Measurements from ENCODE around the gene TM7SF2.
A peak's percentile ranks its signal among the peaks of the same experiment; 100 is the strongest.

Gene TM7SF2

DNA sequence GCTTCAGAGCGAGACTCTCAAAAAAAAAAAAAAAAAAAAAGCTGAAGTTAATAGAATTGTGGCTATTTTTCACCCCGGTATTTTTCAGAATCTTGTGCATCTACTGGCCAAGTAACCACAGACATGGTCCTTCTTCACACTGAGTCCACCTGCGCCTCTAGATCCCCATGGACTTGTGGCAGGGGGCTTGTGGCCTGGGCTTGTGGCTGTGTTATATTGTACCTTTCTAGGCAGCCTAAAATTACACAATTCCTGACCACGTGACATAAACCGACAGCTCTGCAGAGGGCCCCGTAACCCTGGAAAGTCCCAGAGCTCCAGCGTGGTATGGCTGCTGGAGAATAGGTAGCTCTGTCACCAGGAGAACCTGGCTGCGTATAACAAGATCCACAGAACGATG lies 42.5 kb upstream of the TM7SF2 start:
- Histone ChIP-seq H3K27me3 (ENCODE audit: insufficient read depth, insufficient read length) (no peaks in the 10 kb centered on the region), H3K9me3 (ENCODE audit: insufficient read depth, low read length) (no peaks in the 10 kb centered on the region), H3K4me1 (ENCODE audit: insufficient read depth, insufficient read length) (peaks cover 13% of the 10 kb centered on the region), H3K9ac (ENCODE audit: insufficient read length, low read depth) (no peak overlapping the region), H3K36me3 (ENCODE audit: insufficient read depth, insufficient read length, low read length) (no peaks in the 10 kb centered on the region), H3K4me3 (ENCODE audit: insufficient read length, low read depth) (no peak overlapping the region)
- DNase-seq (ENCODE audit: low read depth, low spot score) = no peak
- TF ChIP-seq YY1 (IDR thresholded peaks at IDR 0.05; ENCODE audit: insufficient read depth, insufficient read length) (no peak), SUZ12 (IDR thresholded peaks at IDR 0.05; ENCODE audit: extremely low read depth, insufficient read depth, insufficient read length) (no peak), ZNF274 (IDR thresholded peaks at IDR 0.05; ENCODE audit: low read depth, low read length) (no peak)

DNA sequence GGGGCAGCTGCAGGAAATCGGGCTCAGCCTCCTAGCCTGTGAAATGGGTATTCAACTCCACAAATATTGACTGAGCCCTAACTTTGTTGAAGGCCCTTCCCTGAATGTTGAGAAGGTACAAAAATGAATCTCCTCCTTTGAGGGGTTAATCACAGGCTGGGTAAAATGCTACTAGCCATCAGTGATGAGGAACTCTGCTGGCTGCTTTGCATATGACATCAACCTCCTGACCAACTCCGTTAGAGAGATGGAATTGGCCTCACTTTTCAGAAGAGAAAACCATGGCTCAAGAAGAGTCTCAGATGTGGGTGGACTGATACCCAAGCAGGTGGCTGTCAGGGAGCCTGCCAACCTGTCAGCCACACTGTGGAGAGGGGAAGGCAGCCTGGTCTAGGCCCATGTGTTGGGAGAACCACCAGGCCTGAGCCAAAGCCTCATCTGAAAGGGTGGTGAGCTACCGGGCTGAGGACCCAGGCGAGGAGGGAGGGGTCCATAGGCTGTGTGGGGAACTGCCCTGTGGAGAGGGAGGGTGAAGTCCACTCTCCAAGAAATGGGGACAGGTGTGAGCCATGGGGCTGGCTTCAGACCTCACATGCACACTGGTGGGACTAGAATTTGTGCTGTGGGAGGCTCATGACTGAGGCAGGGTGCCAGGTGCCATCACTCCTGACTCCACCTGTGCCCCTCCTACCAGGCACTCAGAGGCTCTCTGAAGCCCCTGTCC lies 39.6 kb upstream of the TM7SF2 start:
- Histone ChIP-seq H3K4me3 (ENCODE audit: insufficient read length, low read depth) (no peak overlapping the region), H3K36me3 (ENCODE audit: insufficient read depth, insufficient read length, low read length) (peaks cover 15% of the 10 kb centered on the region), H3K9ac (ENCODE audit: insufficient read length, low read depth) (no peak overlapping the region), H3K9me3 (ENCODE audit: insufficient read depth, low read length) (no peaks in the 10 kb centered on the region), H3K27me3 (ENCODE audit: insufficient read depth, insufficient read length) (no peaks in the 10 kb centered on the region), H3K4me1 (ENCODE audit: insufficient read depth, insufficient read length) (peaks cover 5% of the 10 kb centered on the region)
- TF ChIP-seq YY1 (IDR thresholded peaks at IDR 0.05; ENCODE audit: insufficient read depth, insufficient read length) (no peak), ZNF274 (IDR thresholded peaks at IDR 0.05; ENCODE audit: low read depth, low read length) (no peak), SUZ12 (IDR thresholded peaks at IDR 0.05; ENCODE audit: extremely low read depth, insufficient read depth, insufficient read length) (no peak)
- no peak for DNase-seq (ENCODE audit: low read depth, low spot score)

DNA sequence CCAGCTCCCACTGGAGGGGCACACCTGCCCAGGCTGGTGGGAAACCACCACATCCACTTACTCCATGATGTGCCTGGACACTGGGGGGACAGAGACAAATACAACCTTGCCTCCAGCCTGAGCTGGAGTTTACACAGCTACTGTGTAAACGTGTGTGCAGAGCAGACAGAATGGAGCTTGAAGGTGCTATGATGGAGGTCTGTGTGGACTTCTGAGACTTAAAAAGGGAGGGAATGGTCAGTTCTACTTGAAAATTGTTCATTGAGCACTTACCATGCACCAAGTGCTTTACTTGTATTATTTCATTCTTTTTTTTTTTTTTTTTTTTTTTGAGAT lies 39.1 kb upstream of the TM7SF2 start:
- H3K4me3 ChIP-seq (ENCODE audit: insufficient read length, low read depth) = no peak overlapping the region
- no peak overlapping the region for H3K9ac ChIP-seq (ENCODE audit: insufficient read length, low read depth)
- DNase-seq (ENCODE audit: low read depth, low spot score) = no peak
- H3K4me1 ChIP-seq (ENCODE audit: insufficient read depth, insufficient read length) = peaks cover 5% of the 10 kb centered on the region
- TF ChIP-seq ZNF274 (IDR thresholded peaks at IDR 0.05; ENCODE audit: low read depth, low read length) (no peak), SUZ12 (IDR thresholded peaks at IDR 0.05; ENCODE audit: extremely low read depth, insufficient read depth, insufficient read length) (no peak), YY1 (IDR thresholded peaks at IDR 0.05; ENCODE audit: insufficient read depth, insufficient read length) (no peak)
- no peaks in the 10 kb centered on the region for H3K9me3 ChIP-seq (ENCODE audit: insufficient read depth, low read length)
- no peaks in the 10 kb centered on the region for H3K27me3 ChIP-seq (ENCODE audit: insufficient read depth, insufficient read length)
- peaks cover 20% of the 10 kb centered on the region for H3K36me3 ChIP-seq (ENCODE audit: insufficient read depth, insufficient read length, low read length)

DNA sequence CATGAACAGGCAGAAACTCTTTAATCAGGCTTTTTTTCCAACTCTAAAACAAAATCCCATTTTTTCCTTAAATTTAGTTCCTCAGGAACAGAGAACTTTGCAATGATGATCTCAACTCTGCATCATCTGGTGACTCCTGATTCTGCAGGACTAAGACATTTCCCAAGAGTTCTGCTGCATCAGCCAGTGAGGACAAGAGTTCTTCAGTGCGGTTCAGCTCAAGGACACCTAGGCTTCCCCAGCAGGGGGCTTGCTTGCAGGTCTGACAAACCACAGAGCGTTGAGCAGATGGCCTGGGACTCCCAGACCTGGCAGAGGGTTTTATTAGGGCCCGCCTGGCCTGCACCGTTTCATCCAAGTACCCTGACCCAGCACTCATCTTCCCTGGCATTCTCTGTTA lies 34.2 kb upstream of the TM7SF2 start:
- no peak for TF ChIP-seq SUZ12 (IDR thresholded peaks at IDR 0.05; ENCODE audit: extremely low read depth, insufficient read depth, insufficient read length)
- no peak for TF ChIP-seq ZNF274 (IDR thresholded peaks at IDR 0.05; ENCODE audit: low read depth, low read length)
- no peak for TF ChIP-seq YY1 (IDR thresholded peaks at IDR 0.05; ENCODE audit: insufficient read depth, insufficient read length)
- Histone ChIP-seq H3K36me3 (ENCODE audit: insufficient read depth, insufficient read length, low read length) (peaks cover 65% of the 10 kb centered on the region), H3K9ac (ENCODE audit: insufficient read length, low read depth) (no peak overlapping the region), H3K9me3 (ENCODE audit: insufficient read depth, low read length) (no peaks in the 10 kb centered on the region), H3K4me1 (ENCODE audit: insufficient read depth, insufficient read length) (peaks cover 2% of the 10 kb centered on the region), H3K27me3 (ENCODE audit: insufficient read depth, insufficient read length) (no peaks in the 10 kb centered on the region), H3K4me3 (ENCODE audit: insufficient read length, low read depth) (no peak overlapping the region)
- no peak for DNase-seq (ENCODE audit: low read depth, low spot score)

DNA sequence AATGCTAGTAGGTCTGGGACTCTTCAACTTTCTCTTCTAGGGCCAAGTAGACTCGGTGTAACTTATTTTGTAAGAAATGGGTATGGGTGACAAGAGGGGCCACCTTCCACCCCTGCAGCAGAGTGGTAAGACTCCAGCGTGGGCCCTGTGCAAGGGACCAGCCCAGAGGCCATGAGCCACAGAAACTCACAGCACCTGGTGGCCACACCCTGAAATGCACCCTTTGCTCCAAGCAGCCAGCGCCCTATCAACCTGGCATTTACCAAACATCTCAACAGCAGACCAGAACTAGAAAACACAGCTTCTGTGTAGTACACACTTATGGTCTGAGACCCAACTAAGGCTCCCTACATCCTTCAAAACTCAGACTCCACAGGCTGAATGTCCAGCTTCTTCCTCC lies 33.5 kb upstream of the TM7SF2 start:
- no peak for DNase-seq (ENCODE audit: low read depth, low spot score)
- H3K36me3 ChIP-seq (ENCODE audit: insufficient read depth, insufficient read length, low read length) = peaks cover 72% of the 10 kb centered on the region

DNA sequence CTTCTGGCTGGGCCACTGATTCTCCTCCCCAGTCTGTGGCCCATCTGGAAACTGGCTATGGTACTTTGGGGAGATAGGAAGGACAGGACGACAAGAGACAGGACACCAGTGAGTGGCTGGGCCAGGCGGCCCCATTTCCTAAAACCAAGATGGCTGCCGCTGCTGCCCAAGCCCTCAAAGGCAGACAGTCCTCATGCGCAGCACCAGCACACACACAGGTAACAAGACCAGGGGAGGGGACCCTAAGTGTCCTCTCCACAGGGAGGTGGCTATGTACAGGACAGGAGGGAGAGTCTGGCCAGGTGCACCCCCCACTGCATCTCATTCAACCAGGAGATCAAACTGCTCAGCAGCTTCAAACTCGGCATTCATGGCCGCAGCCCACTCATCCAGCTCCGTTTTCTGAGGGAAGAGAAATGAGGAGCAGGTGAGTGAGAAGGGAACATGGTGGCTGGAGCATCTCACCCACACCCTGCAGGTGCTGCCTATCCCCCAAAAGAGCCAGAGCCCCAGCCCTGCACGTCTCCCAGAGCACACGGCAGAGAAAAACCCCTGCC lies 32.8 kb upstream of the TM7SF2 start:
- Histone ChIP-seq H3K9me3 (ENCODE audit: insufficient read depth, low read length) (no peaks in the 10 kb centered on the region), H3K27me3 (ENCODE audit: insufficient read depth, insufficient read length) (no peaks in the 10 kb centered on the region), H3K4me3 (ENCODE audit: insufficient read length, low read depth) (no peak overlapping the region), H3K4me1 (ENCODE audit: insufficient read depth, insufficient read length) (peaks cover 2% of the 10 kb centered on the region), H3K36me3 (ENCODE audit: insufficient read depth, insufficient read length, low read length) (peaks cover 75% of the 10 kb centered on the region), H3K9ac (ENCODE audit: insufficient read length, low read depth) (no peak overlapping the region)
- no peak for DNase-seq (ENCODE audit: low read depth, low spot score)
- TF ChIP-seq YY1 (IDR thresholded peaks at IDR 0.05; ENCODE audit: insufficient read depth, insufficient read length) (peak; percentile 46), ZNF274 (IDR thresholded peaks at IDR 0.05; ENCODE audit: low read depth, low read length) (no peak), SUZ12 (IDR thresholded peaks at IDR 0.05; ENCODE audit: extremely low read depth, insufficient read depth, insufficient read length) (no peak)

More for the DNA sequence above, 33.5 kb upstream of the TM7SF2 start:
- TF ChIP-seq SUZ12 (IDR thresholded peaks at IDR 0.05; ENCODE audit: extremely low read depth, insufficient read depth, insufficient read length) (no peak), ZNF274 (IDR thresholded peaks at IDR 0.05; ENCODE audit: low read depth, low read length) (no peak), YY1 (IDR thresholded peaks at IDR 0.05; ENCODE audit: insufficient read depth, insufficient read length) (no peak)
- peaks cover 2% of the 10 kb centered on the region for H3K4me1 ChIP-seq (ENCODE audit: insufficient read depth, insufficient read length)
- H3K9ac ChIP-seq (ENCODE audit: insufficient read length, low read depth) = no peak overlapping the region
- H3K4me3 ChIP-seq (ENCODE audit: insufficient read length, low read depth) = no peak overlapping the region
- no peaks in the 10 kb centered on the region for H3K27me3 ChIP-seq (ENCODE audit: insufficient read depth, insufficient read length)
- no peaks in the 10 kb centered on the region for H3K9me3 ChIP-seq (ENCODE audit: insufficient read depth, low read length)

DNA sequence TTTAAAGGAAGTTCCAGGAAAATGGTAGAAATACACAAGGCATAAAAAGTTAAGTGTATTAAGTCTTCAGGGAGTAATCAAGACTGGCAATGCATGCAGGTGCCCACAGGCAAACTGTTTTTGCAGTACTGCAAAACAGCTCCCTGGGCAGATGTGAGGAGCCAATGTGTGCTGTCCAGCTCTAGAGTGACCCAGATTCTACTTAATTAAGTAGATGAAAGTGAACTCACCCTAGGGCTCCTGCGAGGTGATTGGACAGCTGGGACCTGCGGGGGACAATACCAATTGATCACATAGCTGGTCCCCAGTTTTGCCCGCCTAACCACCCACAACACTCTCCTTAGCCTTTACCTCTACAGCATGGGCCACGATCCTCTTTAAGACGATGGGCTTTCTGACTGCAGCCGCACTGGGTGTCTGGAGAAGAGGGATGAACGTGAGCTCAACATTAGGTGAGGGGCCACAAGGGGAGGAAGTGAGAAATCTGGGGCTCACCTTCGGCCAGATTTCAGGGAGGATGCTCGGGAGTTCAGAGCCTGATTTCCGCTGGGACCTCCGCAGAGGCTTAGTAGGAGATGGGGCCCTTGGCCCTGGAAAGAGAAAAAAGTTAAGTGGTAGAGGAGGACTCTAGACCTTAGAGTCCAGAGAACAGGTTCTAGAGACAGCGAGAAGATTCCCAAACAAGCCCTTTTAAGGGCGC lies 28.4 kb upstream of the TM7SF2 start:
- no peak for TF ChIP-seq SUZ12 (IDR thresholded peaks at IDR 0.05; ENCODE audit: extremely low read depth, insufficient read depth, insufficient read length)
- no peak for TF ChIP-seq YY1 (IDR thresholded peaks at IDR 0.05; ENCODE audit: insufficient read depth, insufficient read length)
- no peak for TF ChIP-seq ZNF274 (IDR thresholded peaks at IDR 0.05; ENCODE audit: low read depth, low read length)
- no peaks in the 10 kb centered on the region for H3K9me3 ChIP-seq (ENCODE audit: insufficient read depth, low read length)
- H3K4me3 ChIP-seq (ENCODE audit: insufficient read length, low read depth) = peak overlapping the region; percentile 75
- peaks cover 82% of the 10 kb centered on the region for H3K36me3 ChIP-seq (ENCODE audit: insufficient read depth, insufficient read length, low read length)
- DNase-seq (ENCODE audit: low read depth, low spot score) = no peak
- H3K4me1 ChIP-seq (ENCODE audit: insufficient read depth, insufficient read length) = no peaks in the 10 kb centered on the region
- no peaks in the 10 kb centered on the region for H3K27me3 ChIP-seq (ENCODE audit: insufficient read depth, insufficient read length)
- H3K9ac ChIP-seq (ENCODE audit: insufficient read length, low read depth) = peak overlapping the region; percentile 86
